ENCODE data around the gene GRM5.
"Not testable (repeated sequence)": the region's sequence is repeated elsewhere in the genome, so short reads cannot be mapped to it uniquely, and the experiment has no call there.

GRM5 gene

DNA sequence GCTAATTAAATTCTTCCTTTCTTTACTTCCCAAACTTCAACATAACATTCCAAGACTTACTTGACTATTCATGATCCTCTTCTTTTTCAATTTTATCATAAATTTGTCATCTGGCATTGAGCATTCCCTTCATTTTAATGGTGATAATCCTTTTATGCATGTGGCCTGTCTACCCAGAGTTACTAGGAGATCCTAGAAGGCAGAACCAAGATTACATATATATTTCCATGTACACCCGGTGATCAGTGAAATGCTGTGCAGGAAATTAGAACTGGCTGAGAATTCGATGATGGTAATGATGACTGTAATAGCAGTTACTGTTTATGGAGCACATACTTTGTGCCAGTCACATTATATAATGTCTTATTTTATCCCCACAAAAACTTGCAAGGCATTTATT is 104.2 kb downstream of the GRM5 start:
- DNase-seq = not testable (repeated sequence)

DNA sequence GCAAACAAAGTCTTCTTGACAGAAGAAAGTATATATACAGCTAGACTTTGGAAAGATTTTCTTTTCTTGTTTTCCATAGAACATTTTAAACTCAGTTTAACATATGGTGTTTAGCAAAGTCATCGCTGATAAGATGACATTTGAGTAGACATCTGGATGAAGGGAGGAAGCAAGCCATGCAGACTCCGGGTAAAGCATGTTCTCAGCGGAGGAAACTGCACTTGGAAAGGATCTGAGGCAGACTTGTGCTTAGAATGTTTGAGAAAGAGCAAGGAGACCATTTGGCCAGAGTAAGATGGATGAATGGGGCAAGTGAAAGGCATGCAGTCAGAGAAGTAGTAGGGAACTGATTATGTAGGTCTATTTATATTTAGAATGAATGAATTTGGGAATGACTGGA is 105.9 kb downstream of the GRM5 start:
- DNase-seq = not testable (repeated sequence)

DNA sequence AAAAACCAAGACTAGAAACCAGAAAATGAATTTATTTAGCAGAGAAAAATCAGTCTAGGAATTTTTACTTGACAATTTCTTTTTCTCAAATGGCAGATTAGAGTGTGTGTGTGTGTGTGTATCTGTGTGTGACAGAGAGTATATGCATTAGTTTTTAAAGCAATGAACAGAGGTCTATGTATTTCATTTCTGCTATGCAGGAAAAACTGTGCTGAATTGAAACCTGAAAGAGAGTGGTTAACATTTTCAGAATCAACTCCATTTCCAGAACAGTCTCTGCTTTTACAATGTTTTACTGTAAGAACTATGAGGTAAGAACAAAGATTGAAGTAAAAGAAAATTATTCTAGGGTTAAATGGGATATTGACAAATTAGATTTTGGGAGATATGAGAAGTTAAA is 114.8 kb downstream of the GRM5 start:
- no peak for DNase-seq

DNA sequence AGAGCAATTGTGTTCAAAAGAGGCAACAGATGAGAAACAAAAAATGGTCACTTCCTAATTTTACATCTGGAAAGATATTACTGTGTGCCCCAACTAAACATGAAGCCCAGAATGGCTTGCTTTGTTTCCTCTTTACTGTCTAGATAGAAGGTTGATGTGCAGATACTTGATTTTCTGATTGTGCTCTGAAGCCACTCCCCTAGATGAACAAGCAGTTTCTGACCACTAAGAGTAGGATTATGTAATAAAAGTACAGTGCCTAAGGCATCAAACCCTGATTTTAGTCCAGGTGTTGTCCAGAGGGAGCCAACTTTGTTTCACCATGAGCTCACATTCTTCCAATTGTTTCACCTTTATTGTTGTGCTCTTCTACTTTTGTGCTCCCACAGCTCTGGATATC is 116.9 kb downstream of the GRM5 start:
- not testable (repeated sequence) for DNase-seq

DNA sequence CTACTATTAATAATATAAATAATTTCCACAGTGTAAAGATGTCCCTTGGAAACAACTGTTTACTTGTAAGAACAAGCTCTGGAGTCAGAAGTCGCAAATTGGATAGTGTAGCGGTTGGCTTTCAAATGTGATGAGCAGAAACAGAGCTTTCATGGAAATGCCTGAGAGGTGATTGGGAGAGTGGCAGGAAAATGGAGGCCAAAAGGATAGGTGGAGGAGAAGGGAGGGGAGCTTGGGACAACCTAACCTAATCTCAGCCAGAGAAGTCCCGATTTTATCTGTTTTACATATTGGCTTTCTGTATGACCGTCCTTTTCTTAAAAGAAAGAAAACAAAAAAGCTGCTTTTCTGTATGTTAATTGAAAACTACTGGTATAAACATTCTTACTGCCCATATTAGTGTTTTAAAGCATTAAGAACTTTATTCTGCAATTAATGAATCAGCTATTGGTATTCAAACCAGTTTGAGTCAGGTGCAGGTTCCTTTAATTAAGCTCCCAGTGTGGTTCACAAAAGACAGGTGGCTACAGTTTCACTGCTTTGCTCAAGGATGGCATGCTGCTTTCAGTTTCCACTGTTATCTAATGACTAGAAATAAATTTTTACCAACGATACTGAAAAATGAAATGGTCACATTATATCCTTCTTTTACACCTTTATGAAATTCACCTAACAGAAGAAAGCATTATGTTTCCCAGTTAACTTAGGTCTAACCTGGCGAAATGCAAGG is 117.8 kb downstream of the GRM5 start:
- DNase-seq = not testable (repeated sequence)

DNA sequence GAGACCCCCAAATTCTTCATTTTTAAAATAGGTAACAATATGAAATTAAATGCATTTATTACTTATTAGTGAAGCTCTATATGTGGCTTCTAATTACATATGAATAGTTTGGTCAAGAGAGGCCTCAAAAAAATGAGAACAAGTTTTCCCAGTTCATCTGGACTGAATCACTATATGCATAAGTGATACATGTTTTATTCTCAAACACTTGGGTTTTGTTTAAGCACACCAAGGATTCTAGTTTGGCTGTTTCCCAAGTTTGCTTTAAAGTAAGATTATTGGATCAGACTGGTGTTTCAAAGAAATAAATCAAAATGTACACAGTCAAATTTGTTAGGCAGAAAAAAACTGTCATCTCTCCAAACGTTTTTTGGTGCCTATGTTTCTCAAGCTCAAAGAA is 136.1 kb downstream of the GRM5 start:
- not testable (repeated sequence) for DNase-seq

DNA sequence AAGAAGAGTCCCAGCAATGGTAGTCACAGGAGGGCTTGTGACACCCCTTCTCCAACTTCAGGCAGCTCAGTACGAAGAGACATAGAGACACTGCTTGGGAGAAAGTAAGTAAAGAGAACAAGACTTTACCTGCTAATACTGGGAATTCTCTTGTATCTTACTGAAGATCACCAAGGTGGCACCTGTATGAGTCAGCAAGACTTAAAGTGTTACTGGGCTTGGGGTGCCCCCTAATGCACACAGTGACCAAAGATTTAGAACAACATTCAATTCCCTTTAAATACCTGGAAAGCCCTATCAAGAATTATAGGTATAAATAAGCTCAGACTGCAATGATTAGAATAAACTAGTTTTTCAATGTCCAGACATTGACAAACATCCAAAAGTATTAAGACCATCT is 148.7 kb downstream of the GRM5 start:
- DNase-seq = not testable (repeated sequence)

DNA sequence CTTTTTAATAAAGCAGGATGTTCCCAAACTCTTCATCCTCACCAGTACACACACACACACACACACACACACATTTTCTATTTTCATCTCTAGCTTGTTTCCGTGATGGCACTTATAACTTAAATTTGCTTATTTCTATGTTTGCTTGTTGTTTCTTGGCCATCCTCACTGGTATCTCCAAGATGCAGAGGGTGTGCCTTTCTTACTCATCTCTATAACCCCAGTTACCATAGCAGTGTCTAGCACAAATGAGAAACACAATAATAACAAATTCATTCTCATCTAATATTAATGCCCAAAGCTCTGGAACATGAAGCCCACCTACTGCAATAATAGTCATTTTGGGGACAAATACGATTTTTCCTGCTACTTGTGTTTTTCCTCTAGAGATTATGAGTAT is 156.3 kb downstream of the GRM5 start:
- no peak for DNase-seq

DNA sequence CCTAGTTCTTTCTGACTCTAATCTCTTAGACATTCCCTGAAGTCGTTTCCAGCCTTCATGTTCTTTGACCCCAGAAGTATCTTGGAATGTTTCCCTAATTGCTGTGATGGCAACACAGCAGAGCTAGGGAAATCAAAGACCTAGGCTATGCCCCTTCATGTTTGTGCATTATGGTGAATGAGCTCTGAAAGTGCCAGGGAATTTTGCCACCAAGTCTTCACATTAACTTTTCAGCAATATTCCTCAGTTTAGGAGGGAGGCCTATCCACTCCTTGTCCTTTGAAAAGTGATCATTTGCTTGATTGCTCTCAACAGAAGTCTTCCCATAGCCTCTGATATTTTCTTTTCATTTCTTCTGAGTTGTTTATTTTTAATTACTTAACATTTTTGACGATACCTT is 164.3 kb downstream of the GRM5 start:
- DNase-seq = not testable (repeated sequence)

DNA sequence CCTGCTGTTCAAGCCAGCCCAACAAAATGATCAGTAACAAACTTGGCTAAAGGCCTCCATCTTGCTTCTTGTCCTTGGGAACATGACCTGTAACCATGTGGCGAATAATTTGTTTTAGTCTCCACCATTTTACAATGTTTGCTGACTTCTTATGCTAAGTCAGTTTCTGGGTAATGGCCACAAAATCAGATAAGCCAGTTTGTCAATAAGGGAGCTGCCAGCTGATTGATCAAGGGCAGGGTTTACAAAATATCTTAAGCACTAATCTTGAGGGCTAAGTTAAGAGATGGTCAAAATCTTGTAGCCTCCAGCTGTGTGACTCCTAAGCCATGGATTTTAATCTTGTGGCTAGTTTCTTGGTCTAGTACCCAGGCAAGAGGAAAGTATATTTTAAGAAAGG is 176.9 kb downstream of the GRM5 start:
- not testable (repeated sequence) for DNase-seq

DNA sequence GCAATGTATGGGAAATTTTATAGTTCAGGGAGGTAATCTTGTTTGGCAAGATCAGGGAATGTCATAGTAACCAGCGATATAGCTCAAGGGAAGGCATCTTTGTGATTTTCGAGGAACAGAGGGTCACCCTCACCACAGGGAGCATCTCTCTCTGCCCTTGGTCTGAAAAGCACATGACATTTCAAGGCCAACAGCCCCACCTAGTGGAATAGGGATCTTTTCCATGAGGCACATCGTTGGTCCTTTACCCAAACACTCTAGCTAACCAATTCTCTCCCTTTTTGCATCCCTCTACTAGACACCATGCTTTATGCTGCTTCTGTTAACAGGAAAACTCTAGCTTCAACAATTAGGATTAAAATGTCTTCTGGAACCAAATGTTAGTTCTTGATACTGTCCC is 179.0 kb downstream of the GRM5 start:
- no peak for DNase-seq

DNA sequence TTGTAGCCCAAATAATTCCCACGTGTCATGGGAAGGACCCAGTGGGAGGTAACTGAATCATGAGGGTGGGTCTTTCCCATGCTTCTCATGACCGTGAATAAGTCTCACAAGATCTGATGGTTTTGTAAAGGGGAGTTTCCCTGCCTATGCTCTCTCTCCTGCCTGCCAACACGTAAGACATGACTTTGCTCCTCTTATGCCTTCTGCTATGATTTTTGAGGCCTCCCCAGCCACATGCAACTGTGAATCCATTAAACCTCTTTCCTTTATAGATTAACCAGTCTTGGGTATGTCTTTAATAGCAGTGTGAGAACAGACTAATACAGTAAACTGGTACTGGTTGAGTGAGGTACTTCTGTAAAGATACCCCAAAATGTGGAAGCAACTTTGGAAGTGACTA is 183.0 kb downstream of the GRM5 start:
- not testable (repeated sequence) for DNase-seq

DNA sequence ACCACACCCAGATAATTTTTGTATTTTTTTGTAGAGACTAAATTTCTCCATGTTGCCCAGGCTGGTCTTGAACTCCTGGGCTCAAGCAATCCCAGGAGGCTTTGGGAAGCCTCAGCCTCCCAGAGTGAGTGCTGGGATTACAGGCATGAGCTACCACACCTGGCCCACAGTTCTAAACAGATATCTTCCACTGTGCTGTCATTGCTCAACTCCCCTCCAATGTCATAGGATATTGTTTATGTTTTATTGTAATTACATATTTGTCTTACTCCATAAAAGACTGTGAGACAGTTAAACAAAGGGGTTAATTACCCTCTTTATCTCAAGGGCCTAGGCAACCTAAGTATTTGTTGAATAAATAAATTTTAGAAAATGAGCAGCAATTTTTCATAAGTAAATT is 204.2 kb downstream of the GRM5 start:
- DNase-seq = no peak

DNA sequence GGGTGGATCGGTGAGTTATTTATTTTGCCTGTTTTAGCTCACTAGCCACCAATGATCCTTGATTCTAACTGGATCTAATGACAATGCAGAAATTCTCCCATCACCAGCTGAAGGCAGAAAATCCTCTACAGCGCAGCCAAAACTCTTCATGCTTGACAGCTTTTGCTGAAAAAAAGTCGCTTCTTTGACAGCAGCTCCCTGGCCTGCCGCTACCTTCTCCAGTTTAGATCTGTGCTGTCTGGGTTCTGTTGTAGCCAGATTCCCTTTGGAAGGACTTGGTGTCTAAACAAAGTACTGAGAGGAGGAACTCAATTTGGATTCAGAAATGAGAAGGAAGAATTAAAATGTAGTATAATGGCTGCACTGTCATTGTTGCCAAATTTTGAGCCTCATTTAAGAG is 205.4 kb downstream of the GRM5 start:
- not testable (repeated sequence) for DNase-seq

DNA sequence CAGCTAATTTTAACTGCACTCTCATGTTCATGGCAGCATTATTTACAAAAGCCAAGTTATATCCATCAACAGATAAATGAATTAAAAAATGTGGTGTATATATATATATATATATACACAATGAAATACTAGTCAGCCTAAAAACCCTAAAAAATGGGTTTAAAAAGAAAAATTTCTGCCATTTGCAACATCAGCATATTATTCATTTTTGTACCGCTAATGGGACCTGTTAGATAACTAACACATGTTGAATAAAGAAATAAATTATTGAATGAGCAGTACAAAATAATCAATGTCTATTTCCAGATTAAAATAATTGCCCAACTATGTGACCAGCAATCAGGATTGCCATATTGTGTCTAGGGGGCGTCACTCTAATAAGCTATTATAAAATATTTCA is 211.8 kb downstream of the GRM5 start:
- not testable (repeated sequence) for DNase-seq

DNA sequence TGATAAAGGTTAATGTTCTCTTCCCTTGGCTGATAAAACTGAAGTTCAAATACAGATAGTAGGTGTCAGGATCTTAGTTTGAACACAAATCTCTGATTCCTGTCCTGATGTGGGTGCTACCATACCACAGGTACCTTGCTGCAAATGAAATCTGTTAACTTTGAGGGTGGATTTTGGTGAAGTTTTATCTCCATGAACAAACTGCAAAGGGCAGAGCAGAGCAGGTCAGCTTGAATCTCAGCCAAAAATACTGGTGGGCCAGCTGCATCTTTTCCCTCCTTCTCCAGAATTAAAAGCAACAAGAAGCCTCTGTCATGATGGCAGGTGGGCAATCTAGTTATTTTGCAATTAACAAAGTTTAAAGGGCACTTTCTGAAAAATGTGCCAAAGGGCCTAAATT is 214.2 kb downstream of the GRM5 start:
- not testable (repeated sequence) for DNase-seq

DNA sequence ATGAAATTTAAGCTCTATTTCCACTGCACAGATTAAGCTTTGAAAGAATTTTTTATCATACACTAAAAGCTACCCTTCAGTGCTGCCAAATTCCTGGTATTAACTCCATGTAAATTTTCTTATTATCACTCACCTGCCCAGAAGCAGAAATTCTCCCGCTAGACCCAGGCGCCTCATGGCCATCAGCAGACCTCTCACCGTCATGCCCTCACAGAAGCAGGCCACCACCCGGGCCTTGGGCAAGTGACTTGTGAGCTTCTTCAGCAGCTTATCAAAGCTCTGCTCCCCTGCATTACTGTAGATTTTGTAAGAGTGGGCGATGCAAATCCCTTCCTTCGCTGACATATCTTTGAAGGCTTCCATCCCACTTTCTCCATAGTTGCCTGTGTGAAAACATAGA is 216.0 kb downstream of the GRM5 start:
- not testable (repeated sequence) for DNase-seq

DNA sequence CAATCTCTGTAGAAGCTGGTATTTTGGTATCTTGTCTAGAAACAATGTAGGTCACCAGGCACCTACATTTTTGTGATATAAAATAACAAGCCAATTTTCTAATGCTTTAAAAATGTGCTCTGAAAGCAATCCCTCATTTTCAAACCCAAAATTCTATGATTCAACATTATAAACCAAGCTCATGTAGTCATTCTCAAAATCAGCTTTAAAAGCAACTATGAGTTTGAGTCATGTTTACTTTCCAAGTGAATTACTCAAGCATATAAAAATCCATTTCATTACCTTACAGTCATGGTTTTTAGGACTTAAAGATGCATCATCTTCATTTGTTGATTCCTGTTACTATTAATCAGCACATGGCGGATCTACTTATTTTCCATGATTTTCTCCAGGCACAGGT is 216.4 kb downstream of the GRM5 start:
- no peak for DNase-seq

DNA sequence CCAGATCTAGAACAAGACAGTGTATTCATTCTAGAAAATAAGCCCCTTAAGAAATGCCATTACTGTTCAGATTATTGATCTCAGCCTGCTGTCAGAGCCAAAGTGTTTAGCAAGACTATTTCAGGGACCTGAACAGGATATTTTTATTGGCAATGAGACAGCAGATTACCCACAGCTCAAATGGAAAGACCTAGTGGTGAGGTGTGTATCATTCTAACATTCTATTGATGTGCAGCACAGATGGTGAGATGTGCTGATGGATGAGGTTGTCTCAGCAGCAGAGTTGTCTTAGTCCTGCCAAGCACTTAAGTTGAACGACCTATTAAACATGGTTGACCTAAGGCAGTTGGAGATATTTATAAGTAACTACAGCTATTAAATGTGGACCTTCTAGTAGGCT is 219.5 kb downstream of the GRM5 start:
- not testable (repeated sequence) for DNase-seq

DNA sequence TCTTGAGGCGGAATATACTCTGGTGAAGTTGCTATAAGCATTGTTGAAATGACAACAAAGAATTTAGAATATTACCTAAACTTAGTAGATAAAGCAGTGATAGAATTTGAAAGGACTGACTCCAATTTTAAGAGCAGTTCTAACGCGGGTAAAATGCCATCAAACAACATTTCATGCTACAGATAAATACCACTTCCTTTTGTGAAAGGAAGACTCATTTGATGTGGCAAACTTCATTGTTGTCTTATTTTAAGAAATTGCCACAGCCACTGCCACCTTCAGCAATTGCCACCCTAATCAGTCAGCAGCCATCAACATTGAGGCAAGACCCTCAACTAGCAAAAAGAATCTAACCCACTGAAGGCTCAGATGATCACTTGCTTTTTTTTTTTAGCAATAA is 220.8 kb downstream of the GRM5 start:
- DNase-seq = not testable (repeated sequence)

DNA sequence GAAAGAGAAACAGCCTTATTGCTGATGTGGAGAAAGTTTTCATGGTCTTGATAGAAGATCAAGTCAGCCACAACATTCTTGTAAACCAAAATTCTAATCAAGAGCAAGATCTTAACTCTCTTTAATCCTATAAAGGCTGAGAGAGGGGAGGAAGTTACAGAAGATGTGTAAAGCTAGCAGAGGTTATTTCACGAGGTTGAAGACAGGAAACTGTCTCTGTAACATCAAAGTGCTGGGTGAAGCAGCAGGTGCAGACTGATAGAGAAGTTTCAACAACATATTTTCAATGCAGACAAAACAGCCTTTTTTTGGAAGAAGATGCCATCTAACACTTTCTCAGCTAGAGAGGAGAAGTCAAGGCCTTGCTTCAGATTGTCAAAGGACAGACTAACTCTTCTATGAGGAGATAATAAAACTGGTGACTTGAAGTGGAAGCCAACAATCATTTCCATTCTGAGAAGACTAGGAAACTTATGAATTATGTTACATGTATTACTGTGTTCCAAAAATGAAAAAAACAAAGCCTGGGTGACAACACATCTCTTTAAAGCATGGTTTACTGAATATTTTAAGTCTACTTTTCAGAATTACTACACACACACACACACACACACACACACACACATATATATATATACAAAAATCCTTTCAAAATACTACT is 221.9 kb downstream of the GRM5 start:
- DNase-seq = not testable (repeated sequence)

DNA sequence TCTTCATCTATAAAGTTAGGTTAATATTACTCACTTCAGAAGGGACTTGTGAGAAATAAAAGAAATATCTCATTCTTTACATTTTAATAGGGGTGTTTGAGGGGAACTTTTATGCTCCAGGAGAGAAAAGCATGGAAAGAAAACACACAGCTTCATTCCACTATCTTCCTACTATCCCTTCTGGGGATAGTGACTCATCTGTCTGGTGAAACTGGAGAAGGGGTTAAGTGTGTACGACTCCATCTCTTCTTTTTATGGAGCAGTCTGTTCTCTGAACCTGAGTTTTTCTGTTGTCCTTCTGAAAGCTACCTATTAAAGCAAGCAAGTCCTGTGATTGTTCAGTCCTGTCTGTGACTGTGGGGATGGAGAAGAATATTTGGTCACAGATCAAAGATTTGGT is 227.6 kb downstream of the GRM5 start:
- DNase-seq = not testable (repeated sequence)

DNA sequence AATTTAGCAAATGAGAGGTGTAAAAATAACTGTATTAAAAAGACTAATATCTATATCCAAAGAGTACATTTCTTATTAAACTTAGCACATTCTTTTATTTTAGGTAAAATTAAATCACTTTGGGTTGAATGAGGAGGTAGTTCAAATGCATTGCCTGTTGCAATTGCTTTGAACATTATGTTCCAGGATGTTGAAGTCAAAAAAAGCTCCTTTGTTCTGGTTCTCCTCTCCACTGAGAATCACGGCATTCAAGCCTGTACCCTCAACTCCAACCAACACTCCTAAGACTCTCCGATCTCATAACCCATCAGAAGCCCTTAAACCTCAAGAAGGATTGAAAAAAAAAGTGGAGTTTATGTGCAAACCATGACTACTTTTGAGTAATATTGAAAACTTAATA is 230.1 kb downstream of the GRM5 start:
- DNase-seq = not testable (repeated sequence)

DNA sequence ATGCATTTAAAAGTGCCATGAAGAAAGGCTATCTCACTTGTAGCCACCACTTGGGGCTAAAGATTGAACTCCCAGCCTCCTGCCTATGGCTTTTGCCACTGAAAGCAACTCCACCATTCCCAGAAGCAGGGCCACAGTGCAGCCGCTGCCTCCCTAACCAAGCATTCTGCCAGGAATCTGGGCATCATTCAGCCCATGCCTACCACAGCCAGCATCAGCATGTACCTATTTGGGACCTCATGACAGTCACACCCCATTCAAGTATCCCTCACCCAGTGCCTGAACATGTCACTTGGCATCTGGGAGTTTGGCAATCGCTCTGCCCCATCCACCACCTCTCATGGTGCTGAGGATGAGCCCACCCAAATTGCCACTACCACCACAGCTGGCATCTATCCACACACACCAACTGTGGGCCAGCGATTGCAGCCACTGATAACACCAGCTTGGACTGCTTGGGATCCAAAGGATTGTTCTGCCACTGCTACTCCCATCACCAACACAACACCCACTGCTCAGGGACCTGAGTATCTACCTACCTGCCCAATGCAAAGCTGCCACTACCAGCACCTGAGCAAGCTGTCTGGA is 234.4 kb downstream of the GRM5 start:
- no peak for DNase-seq

Data from NCI-H2171 (cell line).